NCI-H1694 treated with DMSO at 0.1 percent for 48 hours (cell line): Measurements from ENCODE around the gene OR8B8.
"Not testable (repeated sequence)": the region's sequence is repeated elsewhere in the genome, so short reads cannot be mapped to it uniquely, and the experiment has no call there.

Experiments used
- DNase-seq: peaks from one replicate; lab custom pipeline; 2025; lab: John Stamatoyannopoulos, UW

OR8B8 gene, protein sequence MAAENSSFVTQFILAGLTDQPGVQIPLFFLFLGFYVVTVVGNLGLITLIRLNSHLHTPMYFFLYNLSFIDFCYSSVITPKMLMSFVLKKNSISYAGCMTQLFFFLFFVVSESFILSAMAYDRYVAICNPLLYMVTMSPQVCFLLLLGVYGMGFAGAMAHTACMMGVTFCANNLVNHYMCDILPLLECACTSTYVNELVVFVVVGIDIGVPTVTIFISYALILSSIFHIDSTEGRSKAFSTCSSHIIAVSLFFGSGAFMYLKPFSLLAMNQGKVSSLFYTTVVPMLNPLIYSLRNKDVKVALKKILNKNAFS

DNA sequence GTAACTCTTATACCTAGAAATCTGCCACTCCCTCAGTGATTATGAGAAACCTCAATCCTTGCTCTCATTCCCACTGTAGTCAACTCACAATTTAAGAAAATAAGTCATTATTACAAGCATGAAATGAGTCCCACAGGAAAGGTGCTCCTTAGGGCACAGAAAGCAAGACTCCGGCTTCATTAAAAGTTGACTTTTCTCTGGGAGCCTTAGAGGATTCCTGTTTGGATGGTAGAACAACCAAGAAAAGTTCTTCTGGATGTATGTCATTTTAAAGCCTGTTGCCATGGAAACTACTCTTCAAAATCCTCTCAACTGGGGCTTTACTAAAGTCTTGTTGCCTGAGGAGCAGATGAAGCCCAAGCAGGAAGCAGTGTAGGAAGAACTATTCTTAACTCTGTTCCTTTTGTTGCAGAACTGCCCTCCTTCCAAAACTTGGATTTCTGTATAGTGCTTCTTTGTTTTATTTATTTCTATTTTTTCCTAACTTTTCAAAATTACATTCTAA lies at the start of gene OR8B8:
TSS of gene OR8B8 (minus strand) at position 51 of the 505 bp plus-strand sequence. CDS start 4,611 bp downstream, outside the sequence.
- no peak for DNase-seq

DNA sequence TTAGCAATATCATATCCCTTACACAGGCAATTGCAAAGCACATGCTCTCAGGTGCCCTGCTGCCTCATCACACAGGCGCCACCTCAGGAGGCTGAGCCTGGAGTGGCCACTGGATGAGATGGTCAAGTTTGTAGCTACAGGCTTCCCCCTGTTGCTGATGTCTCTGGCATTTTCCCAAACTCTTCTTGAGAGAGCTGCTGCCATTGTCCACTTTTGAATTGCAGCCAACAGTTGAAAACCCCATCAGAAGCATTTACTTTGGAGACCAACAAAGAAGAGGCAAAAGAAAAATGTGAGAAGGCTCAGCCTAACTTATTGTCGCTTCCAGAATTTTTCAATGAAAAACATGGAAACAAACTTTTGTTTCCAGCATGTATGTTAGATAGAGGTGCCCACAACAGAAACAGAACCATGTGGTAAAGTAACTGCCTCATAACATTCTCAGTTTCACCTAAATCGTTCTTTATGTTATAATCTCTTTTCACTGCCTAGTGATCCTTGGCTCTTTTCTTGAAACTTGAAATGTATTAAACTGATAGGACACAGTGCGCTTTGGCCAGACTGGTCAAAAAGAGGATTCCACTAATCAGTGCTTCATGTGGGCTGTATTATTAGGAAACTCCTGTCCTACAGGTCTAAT lies 47.6 kb upstream of the OR8B8 start:
- DNase-seq = no peak

DNA sequence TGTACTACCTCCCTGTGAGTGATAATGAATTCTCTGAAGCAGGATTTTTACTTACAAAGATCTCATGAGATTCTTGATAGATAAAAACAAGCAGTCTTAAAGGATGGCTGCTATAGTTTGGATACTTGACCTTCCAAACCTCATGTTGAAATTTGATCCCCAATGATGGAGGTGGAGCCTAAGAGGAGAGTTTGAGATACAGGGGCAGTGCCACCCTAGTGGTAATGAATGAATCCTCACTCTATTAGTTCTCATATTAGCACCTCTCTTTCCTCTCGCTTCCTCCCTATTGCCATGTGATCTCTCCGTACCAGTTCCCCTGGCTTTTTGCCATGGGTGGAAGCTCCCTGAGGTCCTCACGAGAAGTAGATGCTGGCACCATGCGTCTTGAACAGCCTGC lies 37.9 kb upstream of the OR8B8 start:
- no peak for DNase-seq

DNA sequence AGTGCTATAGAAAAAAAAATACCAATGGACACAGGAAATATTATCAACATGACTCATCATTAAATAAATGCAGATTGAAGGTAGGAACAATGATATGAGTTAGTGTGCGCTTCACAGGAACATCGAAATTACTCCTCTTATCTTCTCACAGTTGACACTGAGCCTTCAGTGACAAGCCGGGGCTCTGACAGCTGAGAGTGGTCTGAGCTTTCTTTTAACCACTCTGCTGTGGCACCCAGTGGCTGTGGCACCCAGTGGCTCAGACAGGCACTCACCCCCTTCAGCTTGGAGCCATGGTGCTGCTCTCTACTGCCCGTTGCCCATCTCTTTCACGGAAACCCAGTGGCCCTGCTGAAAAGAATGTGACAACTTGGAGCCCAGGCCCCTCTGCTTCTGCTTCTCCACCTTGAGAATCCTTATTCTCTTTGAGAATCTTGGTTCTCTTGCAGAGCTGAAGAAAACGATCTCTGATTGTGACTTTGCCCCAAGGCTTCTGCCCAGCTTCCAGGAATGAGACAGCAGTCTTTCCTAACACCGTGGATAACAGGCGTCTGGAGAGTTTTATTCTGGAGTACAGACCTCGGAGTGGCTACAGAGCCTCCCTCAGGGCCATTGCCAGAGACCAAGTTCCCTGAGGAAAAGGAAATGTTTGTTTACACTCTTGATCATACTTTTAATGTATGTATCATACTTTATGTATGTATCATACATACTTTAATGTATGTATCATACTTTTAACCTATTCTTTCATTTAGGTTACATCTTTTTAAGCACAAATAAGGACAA lies 37.1 kb upstream of the OR8B8 start:
- no peak for DNase-seq

DNA sequence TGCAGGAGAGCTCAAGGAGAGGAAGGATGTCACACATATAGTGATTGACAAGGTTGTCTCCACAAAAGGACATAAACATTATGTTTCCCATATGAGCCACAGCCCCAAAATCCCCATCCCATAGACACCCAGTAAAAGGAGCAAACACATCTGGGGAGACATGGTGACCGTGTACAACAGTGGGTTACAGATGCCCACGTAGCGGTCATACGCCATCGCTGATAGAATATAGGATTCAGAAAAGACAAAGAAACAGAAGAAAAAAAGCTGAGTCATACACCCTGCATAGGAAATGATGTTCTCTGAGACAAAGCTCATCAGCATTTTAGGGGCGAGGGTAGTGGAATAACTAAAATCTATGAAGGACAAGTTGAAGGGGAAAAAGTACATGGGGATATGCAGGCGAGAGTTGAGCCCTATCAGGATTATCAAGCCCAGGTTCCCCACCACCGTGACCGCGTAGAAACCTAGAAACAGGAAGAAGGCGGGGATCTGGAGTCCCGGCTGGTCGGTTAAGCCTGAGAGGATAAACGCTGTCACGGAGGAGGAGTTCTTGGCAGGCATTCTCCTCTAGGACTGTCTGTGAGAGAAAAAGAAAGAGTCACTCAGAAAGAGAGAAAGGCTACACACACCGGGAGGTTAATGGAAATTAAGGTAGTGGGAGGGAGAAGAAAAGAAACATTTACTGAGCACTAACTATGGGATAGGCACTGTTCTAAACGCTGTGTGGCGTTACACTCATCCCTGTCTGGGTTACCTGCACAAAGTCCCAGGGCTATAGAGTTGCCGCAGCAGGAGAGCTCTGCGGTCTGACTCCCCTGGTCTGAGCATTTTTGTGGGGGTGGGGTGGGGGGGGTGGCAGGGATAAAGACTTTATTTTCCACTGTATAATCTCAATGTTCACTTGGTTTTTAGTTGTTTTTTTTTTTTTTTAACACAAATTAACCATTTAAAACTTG lies 36.1 kb upstream of the OR8B8 start:
- no peak for DNase-seq

DNA sequence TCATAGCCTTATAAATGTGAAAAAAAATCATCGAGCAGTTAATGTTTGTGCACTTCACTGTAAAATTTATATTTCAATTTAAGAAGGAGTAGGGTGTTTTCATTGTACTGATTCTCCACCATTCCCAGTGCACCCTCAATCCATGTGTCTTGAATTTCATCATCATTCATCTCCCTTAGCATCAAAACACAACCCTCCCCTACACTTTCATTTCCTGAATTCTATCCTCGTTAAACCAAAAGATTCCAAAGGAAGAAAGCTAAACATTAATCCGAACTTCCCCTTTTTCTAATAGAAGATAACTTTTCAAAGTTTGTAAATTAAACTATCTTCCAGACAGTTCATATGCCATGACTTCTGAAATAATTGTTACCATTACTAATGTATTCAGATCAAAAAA lies 34.1 kb upstream of the OR8B8 start:
- no peak for DNase-seq

DNA sequence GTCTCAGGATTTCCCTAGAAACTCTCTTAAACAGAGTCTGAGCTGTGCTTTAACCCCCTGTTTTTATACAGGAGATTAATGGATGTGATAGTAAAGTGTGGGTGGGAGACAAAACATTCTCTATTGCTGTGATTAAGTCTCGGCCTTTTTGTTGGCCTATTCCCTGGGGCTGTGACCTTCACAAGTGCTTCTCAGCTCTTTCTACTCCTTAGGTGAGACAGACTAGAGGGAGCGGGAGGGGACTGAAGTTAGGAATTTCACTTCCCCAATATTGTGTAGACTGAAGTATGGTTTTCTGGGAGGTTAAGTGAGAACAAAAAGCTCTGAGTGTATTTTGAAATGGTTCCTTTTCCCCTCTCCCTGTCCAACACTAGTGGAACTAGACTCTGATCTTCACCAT lies 29.8 kb upstream of the OR8B8 start:
- DNase-seq = no peak

DNA sequence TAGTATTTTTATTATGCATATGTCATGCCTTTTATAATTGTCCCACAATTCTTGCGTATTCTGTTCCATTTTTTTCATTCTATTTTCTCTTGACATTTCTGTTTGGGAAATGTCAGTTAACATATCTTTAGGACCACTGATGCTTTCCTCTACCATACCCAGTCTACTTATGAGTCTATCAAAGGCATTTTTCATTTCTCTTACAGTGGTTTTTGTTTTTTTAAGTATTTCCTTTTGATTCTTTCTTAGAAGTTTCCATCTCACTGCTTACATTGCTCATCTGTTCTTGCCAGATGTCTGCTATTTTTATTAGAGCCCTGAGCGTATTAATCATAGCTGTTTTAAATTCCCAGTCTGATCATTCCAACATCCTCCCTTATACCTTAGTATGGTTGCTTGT lies 29.3 kb upstream of the OR8B8 start:
- no peak for DNase-seq

DNA sequence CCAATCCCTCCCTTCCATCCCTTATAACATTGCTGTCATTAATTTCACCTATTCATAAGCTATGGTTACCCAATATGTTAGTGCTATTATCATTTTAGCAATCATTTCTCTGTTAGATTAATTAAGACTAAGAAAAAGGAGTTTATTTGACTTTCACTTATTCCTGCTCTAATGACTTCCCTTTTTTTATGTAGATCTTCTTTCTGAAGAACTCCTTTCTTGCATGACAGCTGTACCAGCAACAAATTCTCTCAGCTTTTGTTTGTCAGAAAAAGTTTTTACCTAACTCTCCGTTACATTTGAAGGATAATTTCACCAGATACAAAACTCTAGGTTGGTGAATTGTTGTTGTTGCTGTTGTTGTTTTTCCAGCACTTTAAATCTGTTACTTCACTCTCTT lies 28.6 kb upstream of the OR8B8 start:
- DNase-seq = no peak

DNA sequence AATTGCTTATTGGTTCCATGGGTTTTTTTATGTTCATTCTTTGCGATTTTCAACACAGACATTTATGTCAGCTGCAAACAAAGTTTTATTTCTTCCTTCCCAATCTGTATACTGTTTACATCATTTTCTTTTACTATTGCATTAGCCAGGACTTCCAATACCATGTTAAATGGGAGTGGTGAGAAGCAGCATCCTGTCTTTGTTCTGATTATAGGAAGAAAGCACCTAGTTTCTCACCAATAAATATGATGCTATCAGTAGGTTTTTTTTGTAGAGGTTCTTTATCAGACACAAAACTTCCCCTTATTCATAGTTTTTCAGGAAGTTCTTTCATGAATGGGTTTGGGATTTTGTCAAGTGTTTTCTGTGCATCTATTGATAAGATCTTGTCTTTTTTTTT lies 28.0 kb upstream of the OR8B8 start:
- DNase-seq = no peak

DNA sequence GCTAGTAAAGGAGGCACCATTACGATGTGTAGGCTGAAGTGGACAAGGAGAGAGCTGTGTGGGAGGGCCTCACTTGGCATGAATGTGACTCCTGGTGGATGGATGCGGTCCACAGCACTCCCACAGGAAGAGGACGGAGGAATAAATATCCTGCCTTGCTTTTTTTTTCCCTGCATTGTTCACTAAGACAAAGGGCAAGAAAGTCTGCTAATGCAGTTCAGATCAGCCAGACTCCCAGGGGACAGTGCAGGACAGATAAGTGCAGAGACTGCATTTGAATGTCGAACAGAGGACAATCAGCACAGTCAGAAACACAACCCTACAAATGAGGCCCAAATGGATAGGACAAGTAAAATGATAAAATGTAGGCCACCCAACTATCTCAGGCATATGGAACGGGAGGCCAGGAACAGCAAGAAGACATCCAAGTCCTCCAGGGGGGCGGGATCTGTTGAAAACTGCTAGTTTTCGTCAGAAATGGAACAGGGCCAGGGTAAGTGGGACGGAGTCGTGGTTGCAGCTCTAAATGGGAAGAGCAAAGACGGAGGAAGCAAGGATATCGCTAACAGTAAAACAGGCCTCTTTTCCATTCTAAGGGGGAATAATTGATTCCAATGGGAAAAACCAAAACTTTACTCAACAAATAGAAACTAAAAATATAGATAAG lies 25.2 kb upstream of the OR8B8 start:
- no peak for DNase-seq

DNA sequence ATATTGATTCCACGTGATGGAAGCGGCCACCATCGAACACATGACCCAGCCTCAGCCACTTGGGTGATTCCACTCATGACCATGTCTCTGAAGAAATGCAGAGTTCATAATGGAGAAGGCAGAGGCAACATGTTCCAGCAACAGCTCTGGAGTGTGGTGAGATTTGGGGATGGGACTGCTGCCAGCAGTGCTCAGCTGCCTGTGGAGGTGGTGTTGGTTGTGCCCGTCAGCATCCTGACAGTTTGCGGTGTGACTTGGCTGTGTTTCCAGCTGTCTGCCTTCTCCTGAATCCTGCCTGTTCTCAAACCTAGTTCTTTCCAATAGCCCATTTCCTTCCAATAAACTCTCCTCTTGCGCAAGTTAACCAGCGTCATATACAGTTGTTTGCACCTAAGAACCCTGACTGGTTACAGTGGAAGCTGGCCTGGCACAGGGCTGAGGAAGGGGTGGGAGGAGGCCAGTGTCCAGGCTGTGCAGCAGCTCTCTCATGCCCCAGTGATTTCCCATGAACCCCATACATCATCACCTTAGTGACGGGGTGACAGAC lies 22.0 kb upstream of the OR8B8 start:
- no peak for DNase-seq

DNA sequence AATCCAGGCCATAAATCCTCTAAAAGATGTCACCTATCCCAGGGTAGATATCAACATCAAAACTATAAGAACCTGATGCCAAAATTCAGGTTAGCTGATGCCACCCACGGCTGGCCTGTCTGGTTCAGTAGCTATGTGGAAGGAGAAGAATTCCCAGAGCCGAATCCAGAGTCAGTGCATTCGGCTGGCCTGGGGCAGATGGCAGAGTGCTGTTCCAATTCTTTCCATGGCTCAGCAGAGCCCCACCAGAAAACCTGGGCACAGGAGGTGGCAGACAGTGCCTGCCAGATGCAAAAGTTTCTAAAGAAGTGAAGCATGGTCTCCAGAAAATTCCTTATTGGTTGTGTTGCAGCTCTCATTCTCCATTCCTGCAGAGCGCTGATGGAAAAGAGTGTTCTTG lies 19.9 kb upstream of the OR8B8 start:
- no peak for DNase-seq

DNA sequence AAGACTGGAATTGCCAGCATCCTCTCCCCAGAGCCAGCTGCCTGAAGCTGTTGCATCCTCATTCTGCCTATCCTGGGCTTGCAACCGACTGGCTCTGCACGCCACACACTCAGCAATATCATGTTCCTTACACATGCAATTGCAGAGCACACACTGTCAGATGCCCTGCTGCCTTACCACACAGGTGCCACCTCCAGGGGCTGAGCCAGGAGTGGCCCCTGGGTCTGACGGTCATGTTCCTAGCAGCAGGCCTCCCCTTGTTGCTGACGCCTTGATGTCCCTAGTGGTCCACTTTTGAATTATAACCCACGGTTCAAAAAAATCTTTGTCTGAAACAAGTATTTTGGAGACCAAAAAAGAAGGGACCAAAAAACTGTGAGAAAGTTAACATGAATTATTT lies 18.5 kb upstream of the OR8B8 start:
- no peak for DNase-seq

DNA sequence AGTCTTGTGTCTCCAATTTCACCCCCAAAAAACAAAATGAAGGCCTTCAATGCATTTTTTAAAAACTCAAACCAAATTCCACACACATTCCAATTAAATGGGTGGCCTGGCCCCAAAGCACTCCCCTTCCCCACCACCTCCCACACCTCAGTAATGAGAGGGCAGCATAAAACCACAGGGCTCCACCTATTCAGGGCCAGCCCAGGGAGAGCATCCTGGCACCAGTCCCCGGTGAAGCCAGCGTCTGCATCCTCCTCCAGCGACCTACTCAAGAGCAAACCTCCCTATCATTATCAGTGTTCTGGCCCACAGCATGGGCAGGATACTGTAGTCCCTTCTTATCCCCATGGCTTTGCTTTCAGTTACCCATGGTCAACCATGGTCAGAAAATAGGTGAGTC lies 17.8 kb upstream of the OR8B8 start:
- no peak for DNase-seq

DNA sequence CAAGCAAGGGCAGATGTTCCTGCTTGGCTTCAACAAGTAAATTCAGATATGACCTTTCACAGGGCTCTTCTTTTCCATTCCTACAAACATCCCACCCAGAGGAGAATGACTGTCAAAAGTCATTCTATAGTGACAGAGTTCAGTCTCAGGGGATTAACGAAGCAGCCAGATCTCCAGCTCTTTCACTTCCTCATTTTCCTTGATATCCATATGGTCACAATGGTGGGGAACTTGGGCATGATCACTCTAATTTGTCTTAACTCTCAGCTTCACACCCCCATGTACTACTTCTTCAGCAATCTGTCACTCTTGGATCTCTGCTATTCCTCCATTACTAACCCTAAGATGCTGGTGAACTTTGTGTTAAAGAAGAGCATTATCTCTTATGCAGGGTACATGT lies 15.0 kb upstream of the OR8B8 start:
- DNase-seq = no peak

DNA sequence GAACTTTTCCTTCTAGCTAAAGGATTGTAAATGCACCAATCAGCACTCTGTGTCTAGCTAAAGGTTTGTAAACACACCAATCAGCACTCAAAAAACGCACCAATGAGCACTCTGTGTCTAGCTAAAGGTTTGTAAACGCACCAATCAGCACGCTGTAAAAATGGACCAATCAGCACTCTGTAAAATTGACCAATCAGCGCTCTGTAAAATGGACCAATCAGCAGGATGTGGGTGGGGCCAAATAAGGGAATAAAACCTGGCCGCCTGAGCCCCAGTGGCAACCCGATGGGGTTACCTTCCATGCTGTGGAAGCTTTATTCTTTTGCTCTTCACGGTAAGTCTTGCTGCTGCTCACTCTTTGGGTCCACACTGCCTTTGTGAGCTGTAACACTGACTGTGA lies 13.9 kb upstream of the OR8B8 start:
- DNase-seq = not testable (repeated sequence)

DNA sequence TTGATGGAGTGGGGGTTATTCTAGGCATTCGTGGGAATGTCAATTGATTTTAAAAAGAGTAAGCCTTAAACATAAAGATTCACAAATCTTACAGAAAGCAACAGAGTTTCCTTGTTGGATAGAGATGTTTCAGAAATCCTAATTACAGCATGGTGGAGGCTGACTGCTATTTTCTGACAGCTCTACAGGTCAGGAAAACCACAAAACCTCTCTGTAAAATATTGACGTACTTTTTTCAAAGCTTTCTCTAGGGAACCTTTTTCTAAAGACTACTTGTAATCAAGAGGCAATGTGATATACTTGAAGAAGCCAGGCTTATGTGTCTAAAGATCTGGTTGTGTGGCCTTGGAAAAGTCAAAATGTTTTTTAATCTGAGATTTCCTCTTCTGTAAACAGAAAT lies 9.1 kb upstream of the OR8B8 start:
- no peak for DNase-seq

DNA sequence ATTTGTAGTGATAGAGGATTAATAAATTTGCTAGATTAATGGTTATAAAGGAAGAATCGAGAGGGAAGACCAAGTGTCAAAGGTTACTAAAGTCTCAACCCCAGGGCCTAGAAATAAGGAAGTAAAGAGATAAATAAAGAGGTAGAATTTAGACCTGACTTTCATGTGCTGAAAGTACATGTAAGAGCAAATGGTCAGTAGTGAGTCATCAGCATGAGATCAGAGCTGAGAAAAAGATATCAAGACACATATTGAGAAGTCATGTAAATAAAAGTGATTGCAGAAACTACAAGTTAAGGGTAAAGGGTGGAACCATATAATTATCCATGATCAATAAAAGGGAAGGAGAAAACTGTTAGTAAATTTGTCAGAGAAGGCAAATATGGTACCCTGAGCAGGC lies 1.4 kb upstream of the OR8B8 start:
- no peak for DNase-seq

DNA sequence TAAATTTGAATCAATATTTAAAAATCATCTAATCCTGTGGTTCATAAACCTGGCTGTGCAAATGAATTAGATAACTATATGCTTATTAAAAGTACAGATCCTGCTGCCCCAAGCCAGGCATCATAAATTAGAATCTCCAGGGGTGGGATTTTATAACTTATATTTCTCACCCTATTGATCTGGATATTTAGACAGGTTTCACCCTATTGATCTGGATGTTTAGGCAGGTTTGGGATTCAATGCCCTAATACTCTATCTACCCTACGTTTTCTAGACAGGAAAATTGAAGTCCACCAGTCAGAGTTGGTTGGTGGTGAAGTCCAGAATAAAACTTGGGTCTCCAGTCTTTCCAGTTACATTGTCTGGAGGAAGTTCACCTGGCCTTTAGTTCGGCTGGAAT lies 2.6 kb downstream of the OR8B8 start:
- DNase-seq = no peak

DNA sequence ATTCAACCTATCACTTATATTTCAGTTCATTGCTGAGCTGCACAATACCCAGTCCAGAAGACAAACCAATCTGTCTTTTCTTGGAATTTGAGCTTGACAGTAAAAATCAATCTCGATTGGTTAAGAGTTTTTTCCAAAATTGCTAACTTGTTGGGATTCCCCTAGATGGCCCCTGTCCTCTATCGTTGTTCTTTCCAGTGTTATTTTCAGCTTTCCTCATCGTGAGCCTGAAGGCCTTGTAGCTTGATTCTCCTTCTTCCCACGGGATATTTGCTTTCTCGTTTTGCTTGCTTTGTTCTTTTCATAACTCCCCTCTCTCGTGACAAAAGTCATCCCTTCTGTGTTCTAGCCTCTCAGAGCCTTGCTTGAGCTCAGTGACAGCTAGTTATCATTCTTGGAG lies 3.1 kb downstream of the OR8B8 start:
- DNase-seq = no peak
